PC-9 (cell line): Measurements from ENCODE around the gene TMEM45A.

Source experiments
- EZH2 ChIP-seq: fragments of 200-600 bp; sonication (generic); IDR thresholded peaks from 2 replicates; pipeline ENCODE4 v1.8.0; 2017; ENCODE audit warnings: antibody characterized with exemption, low read depth
- TF ChIP-seq, protein P1 (sequence below): fragments of 200-600 bp; sonication (generic); conservative IDR thresholded peaks from 2 replicates; pipeline ENCODE4 v1.6.1; 2017; ENCODE audit warnings: mixed run types, antibody characterized with exemption, mild to moderate bottlenecking, moderate library complexity

DNA sequence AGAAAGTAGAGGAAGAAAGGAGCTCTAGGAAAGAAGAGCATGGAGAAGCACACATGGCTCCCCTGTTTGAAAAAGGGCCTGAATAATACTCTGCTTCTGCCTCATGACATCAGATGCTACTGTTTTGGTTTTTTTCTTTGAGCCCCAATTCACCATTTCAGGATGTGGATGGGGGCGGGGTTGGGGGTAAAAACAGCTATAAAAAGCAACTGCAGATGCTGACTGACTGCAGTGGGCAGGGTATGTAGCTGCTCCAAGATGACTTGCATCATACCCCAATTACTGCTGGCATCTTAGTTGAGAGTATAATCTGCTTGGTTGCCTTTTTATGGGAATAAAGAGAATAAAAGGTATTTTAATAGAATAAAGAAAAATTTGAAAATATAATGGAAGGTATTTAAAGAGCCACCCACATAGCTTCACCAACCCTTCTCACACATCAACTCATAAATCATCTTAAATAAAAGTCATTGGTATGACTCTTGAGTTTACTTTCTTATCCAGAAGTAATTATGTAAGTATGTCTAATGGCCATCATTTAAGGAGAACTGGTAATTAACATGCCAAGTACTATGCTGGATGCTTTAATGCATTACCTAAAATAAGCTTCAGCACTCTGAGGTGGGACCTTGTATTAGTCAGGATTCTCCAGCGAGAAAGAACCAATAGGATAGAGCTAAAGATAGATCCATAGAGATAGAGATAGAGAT is 36.4 kb upstream of the TMEM45A start:
- TF ChIP-seq, protein P1, sequence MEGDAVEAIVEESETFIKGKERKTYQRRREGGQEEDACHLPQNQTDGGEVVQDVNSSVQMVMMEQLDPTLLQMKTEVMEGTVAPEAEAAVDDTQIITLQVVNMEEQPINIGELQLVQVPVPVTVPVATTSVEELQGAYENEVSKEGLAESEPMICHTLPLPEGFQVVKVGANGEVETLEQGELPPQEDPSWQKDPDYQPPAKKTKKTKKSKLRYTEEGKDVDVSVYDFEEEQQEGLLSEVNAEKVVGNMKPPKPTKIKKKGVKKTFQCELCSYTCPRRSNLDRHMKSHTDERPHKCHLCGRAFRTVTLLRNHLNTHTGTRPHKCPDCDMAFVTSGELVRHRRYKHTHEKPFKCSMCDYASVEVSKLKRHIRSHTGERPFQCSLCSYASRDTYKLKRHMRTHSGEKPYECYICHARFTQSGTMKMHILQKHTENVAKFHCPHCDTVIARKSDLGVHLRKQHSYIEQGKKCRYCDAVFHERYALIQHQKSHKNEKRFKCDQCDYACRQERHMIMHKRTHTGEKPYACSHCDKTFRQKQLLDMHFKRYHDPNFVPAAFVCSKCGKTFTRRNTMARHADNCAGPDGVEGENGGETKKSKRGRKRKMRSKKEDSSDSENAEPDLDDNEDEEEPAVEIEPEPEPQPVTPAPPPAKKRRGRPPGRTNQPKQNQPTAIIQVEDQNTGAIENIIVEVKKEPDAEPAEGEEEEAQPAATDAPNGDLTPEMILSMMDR: no peak
- no peak for TF ChIP-seq EZH2
